Stimulated activated naive CD8-positive, alpha-beta T cell treated with anti-CD3 and anti-CD28 coated beads, Interleukin-15, Interleukin-2, amounts not matched to agents 100 U/mL and 50 U/mL, for 24 hours (primary cell): ENCODE results near the gene SLC35E2B.
"Not testable (repeated sequence)": the region's sequence is repeated elsewhere in the genome, so short reads cannot be mapped to it uniquely, and the experiment has no call there.

ENCODE experiments used
- ATAC-seq: fragments of 150-1000 bp; cut with Tn5 transposase; one replicate; pipeline ENCODE4 v1.10.0; 2021
- DNase-seq: peaks from one replicate; pipeline ENCODE4 v3.0.0; 2021

SLC35E2B gene

DNA sequence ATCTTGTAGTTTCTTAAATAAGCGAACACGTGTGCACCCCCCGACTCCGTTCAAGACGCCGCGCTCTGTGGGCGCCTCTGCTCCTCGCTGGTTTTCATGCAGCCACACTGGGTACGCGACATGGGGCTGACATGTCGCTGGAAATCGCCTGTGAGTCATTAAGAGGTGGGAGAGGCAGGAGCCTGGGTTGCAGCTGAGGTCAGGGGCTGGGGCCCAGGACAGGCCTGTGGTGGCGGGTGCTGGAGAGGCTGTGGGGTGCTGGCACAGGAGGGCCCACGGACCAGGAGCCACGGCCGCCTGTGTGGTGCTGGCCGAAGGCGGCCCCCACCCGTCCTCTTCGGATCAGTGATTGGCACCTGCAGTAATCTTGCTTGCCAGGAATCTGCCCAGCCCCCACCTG, 17.8 kb downstream of the SLC35E2B start:
- not testable (repeated sequence) for DNase-seq
- ATAC-seq: peak; percentile 56

DNA sequence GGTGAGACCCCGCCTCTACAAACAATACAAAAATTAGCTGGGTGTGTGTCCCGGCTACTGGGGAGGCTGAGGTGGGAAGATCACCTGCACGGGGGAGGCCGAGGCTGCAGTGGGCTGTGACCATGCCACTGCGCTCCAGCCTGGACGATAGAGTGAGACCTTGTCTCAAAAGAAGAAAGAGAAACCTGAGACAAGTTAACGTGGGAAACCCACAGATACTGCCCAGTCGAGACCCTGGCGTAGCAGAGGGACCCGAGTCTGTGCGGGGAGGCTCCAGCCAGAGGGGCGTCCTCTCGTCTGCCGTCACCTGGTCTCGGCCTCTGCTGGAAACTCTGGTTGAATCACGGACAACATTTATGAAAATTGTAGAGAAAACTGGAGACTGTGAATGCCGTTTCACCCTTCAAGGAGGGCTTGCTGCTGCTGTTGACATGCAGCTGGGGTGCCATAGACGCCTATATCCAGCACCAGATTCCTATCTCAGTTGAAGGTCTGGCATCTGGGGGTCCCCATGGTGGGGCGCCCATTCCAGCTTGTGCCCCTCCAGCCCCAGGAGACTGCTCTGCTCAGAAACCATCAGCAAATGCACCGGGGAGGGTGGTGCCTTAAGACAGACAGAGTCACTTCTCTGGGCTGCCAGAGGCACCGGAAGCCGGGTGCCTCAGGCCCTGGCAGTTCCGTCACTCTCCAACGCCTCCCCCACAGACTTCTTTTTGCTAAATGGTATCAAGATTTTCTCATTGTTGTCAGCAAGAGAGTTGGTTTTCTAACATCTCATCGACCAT, 20.2 kb downstream of the SLC35E2B start:
- DNase-seq (no peak), ATAC-seq (no peak)

- ATAC-seq (no peak), DNase-seq (no peak)
These were observed 21.1 kb downstream of the SLC35E2B start for GRCh38 chr1:1671365-1672119.

DNA sequence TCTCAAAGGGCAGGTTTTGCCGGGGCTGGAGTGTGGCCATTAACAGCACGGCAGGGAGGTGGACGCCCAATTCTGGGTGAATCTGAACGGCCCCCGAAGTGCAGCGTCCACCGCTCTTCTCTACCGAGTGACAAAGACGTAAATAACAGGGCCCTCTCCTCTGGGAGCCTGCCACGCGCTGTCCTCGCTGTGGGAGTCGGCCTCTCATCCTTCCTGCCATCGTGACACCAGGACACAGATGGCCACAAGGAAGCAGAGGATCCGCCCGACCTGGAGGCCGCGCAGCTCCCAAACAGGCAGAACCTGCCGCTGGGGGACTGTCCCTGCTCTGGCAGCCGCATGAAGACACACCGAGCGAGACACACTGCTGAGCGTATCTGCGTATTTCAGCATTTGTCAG, 21.7 kb downstream of the SLC35E2B start:
- ATAC-seq (no peak), DNase-seq (no peak)

- no peak for ATAC-seq
- DNase-seq: no peak
These were observed 22.8 kb downstream of the SLC35E2B start for GRCh38 chr1:1669468-1670440.

DNA sequence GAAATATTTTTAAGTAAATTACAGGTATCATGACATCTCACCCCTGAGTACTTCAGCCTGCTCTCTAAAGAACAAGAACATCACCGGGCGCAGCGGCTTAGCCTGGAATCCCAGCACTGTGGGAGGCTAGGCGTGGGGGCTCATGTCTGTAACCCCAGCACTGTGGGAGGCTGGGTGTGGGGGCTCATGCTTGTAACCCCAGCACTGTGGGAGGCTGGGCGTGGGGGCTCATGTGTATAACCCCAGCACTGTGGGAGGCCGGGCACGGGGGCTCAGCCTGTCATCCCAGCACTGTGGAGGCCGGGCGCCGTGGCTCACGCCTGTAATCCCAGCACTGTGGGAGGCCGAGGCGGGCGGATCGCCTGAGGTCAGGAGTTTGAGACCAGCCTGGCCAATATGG, 26.1 kb downstream of the SLC35E2B start:
- ATAC-seq (no peak), DNase-seq (no peak)

GRCh38 chr1:1665815-1666251, 26.8 kb downstream of the SLC35E2B start:
- peak; percentile 21 for ATAC-seq
- peak; percentile 74 for DNase-seq

- ATAC-seq: peak; percentile 26
- DNase-seq: no peak
These were observed 27.4 kb downstream of the SLC35E2B start for GRCh38 chr1:1664941-1665814.

DNA sequence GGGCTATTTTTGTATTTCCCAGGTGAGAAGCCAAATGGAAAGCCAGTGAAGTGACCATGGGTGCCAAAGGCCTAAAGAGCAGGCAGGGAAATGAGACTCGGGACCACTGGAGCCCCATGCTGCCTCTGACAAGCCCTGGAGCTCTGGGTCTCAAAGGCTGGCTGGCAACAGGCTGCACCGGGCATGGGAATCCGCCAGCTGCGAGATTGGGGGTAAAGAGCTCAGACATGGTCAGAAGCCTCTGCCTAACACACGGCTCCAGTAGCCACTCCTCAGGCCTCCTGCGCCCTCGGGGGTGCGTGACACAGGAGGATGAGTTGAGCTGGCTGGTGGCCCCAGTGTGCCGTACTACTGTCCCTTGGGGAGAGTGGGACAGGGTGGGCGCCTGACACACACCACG, 28.3 kb downstream of the SLC35E2B start:
- not testable (repeated sequence) for ATAC-seq, DNase-seq

- DNase-seq, ATAC-seq: not testable (repeated sequence)
These were observed 29.6 kb downstream of the SLC35E2B start for GRCh38 chr1:1662830-1663560.

- ATAC-seq: not testable (repeated sequence)
These were observed 30.2 kb downstream of the SLC35E2B start for GRCh38 chr1:1662392-1662791.

DNA sequence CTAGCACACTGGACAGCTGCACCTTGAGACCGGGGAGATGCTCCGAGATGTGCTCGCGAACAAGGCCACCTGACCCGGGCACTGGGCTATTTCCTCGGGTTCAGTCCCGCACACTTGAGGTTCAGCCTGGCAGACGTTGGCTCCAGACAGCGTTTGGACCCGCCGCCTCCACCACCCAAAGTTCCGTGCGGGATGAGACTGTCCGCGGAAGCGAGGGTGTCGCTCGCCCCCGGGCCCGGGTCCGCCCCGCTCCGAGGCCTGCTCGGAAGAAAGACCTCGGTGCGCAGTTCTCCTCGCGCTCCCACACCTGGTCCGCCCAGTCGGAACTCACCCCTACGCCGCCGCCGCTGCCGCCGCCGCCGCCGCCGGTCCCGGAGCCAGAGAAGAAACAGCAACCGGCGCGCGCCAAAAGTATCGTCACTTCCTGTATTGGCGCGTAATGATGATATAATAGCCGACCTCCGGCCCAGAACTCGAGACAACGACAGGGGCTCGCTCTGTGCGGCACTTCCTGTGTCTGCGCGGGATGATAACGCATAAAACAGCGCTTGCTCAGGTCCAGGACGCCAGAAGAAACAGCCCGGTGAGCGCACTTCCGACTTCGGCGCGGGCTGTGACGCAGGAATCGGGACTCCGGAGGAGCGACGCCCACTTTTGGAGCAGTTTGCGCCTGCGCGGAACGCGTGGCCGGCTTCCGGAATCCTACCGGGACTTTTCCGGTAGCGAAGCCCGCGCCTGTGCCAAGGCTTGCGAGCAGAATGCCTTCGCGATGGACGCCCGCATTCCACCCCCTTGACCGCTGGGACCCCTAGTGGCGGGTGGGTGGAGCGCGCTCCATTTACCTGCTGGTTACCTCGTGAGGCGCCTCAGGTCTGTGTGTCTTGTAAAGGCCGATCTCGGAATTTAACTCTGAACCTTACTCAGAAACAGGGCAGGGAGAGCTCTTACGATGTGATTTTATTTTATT, 33.7 kb downstream of the SLC35E2B start, which contains the start of gene CDK11B:
Gene CDK11B, minus strand, starts transcription at position 422 of the 967 bp plus-strand sequence. CDS start 1,519 bp downstream, outside the sequence.
- DNase-seq: peak; percentile 100
- peak; percentile 98 for ATAC-seq

More at GRCh38 chr1:1662392-1662791, 30.2 kb downstream of the SLC35E2B start:
- not testable (repeated sequence) for DNase-seq

- not testable (repeated sequence) for ATAC-seq, DNase-seq
These were observed 44.3 kb downstream of the SLC35E2B start for GRCh38 chr1:1648265-1648664.

DNA sequence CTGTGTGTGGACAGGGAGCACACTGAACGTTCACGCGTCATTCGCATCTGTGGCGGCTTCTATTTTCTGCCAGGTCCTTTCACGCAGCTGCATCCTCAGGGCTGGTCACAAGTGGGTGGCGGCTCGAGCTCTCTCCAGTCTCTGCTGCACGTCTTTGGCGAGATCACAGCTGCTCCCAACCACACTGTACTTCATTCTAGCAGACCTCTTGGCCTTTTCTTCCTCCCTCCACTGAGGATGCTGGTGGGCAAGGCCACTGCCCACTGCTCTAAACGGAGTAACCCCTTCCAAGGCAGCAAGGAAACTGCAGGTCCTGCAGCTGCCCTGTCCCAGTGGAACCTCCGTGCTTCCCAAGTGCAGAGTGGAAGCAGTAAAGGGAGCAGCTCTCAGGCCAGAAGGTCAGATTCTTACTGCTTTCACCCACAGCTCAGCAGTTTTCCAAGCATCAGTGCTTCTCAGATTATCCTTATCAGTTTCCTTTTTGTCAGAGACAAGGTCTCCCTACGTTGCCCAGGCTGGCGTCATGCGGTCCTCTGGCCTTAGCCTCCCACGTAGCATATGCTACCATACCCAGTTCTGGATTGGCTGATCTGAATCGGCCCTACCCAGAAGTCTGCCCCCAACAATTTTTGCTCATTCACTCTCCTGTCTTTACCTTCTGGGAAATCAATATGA, 44.9 kb downstream of the SLC35E2B start:
- peak; percentile 30 for ATAC-seq
- not testable (repeated sequence) for DNase-seq

GRCh38 chr1:1646326-1646725, 46.3 kb downstream of the SLC35E2B start:
- not testable (repeated sequence) for ATAC-seq, DNase-seq

- not testable (repeated sequence) for DNase-seq, ATAC-seq
These were observed 51.7 kb downstream of the SLC35E2B start for GRCh38 chr1:1640711-1641461.

DNA sequence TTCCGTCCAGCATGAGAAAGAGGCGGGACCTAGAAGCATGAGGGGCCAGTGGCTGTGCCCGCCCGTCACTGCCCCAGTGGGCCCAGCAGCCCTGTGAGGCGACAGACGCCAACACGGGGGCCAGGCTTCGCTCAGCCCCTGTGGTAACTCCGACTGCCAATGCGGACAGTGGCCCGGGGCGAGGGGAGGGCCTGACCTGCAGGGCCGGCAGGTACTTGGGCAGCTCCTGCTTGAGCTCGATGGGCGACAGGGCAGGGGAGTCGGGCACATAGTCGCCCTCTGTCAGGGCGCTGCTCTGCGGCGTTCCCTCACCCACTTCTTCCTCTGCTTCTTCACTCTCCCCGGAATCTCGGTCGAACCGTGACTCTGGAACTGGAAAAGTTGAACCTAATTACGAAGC, 52.5 kb downstream of the SLC35E2B start:
- not testable (repeated sequence) for DNase-seq, ATAC-seq
